ENCODE results near the gene UBE4B.

UBE4B gene

DNA sequence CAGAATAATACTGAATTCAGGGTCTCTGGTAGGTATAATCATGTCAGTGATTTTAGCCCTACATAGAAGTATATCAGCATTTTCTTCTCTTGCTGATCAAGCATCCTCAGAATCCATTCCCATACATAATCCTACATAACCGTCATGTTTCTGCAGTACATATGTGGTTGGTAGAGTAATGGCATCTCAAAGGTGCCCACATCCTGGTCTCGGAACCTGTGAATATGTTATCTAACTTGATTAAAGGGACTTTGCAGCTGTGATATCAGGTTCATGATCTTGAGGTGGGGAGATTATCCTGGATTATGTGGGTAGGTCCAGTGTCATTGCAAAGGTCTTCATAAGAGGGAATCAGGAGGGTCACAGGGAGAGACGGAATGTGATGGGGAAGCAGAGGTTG is 108.2 kb downstream of the UBE4B start:
- TF ChIP-seq, protein P1, sequence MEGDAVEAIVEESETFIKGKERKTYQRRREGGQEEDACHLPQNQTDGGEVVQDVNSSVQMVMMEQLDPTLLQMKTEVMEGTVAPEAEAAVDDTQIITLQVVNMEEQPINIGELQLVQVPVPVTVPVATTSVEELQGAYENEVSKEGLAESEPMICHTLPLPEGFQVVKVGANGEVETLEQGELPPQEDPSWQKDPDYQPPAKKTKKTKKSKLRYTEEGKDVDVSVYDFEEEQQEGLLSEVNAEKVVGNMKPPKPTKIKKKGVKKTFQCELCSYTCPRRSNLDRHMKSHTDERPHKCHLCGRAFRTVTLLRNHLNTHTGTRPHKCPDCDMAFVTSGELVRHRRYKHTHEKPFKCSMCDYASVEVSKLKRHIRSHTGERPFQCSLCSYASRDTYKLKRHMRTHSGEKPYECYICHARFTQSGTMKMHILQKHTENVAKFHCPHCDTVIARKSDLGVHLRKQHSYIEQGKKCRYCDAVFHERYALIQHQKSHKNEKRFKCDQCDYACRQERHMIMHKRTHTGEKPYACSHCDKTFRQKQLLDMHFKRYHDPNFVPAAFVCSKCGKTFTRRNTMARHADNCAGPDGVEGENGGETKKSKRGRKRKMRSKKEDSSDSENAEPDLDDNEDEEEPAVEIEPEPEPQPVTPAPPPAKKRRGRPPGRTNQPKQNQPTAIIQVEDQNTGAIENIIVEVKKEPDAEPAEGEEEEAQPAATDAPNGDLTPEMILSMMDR (IDR thresholded peaks at IDR 0.05; ENCODE audit: extremely low read depth, missing control alignments): no peak
- no peak for DNase-seq (ENCODE audit: low spot score)

DNA sequence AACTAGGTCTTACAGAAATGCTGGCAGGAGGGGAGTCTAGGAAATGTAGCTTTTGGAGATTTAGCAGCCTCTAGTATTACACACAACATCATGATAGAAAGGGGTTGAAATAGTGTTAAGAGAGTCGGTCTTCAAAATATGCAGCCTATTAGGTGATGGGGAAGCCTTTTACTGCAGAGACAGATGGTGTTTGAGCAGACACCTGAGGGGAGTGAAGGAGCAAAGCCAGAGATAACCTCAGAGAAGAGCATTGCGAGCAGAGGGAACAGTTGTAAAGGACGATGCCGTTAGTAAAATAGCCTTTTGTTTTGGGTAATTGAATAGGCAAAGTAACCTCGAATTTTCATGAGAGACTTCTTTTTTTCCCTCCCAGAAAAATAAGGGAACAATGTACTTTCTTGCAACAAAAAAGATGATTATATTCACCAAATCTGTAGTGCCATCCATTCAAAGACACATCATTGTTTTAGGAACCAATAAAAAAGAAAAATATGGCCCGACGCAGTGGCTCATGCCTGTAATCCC is 111.3 kb downstream of the UBE4B start:
- no peak for DNase-seq (ENCODE audit: low spot score)

GRCh38 chr1:10146391-10146790 is 113.6 kb downstream of the UBE4B start:
- TF ChIP-seq, protein P1 (IDR thresholded peaks at IDR 0.05; ENCODE audit: extremely low read depth, missing control alignments): no peak
- DNase-seq (ENCODE audit: low spot score): no peak

More for the DNA sequence above, 111.3 kb downstream of the UBE4B start:
- TF ChIP-seq, protein P1 (IDR thresholded peaks at IDR 0.05; ENCODE audit: extremely low read depth, missing control alignments): no peak

DNA sequence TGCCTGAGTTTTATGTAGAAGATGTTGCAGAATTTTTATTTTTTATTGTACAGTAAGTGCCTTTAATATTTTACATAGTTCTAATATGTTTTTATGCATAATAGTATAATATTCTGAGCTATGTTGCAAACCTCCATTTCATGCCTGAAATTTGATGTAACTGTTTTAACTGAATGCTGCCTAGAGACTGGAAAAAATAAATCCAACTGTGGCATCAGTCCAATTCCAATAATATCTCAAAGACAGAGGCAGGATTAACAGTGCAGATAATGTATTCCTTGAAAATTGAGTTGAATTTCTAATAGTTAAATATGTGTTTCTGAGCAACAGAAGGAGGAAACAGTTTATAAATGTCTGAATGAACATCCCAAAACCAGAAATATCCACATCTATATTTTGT is 116.5 kb downstream of the UBE4B start:
- no peak for DNase-seq (ENCODE audit: low spot score)
- TF ChIP-seq, protein P1 (IDR thresholded peaks at IDR 0.05; ENCODE audit: extremely low read depth, missing control alignments): no peak

DNA sequence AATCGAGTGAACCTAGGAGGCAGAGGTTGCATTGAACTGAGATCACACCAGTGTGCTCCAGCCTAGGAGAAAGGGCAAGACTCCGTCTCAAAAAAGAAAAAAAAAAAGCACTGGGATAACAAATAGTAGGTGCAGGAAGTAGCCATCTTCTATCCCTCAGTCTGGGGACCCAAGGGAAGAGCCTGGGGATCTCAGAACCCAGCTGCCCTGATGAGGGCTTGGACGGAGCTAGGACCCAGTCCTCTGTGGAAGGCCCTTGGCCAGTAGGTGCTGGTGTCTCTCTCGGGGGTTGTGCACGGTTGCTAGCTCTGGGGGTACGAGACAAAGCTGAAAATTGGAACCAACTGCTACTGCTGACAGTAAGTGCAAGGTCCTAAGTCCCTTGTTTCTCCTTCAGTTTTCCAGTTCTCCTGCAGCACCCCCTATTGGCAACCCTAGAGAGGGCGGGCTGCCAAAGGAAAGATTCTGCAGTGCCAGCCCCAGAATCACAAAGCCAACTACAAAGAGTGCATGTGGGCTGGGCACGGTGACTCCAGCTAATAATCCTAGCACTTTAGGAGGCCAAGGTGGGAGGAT is 120.0 kb downstream of the UBE4B start:
- TF ChIP-seq, protein P1 (IDR thresholded peaks at IDR 0.05; ENCODE audit: extremely low read depth, missing control alignments): peak; percentile 36
- DNase-seq (ENCODE audit: low spot score): peak; percentile 38

DNA sequence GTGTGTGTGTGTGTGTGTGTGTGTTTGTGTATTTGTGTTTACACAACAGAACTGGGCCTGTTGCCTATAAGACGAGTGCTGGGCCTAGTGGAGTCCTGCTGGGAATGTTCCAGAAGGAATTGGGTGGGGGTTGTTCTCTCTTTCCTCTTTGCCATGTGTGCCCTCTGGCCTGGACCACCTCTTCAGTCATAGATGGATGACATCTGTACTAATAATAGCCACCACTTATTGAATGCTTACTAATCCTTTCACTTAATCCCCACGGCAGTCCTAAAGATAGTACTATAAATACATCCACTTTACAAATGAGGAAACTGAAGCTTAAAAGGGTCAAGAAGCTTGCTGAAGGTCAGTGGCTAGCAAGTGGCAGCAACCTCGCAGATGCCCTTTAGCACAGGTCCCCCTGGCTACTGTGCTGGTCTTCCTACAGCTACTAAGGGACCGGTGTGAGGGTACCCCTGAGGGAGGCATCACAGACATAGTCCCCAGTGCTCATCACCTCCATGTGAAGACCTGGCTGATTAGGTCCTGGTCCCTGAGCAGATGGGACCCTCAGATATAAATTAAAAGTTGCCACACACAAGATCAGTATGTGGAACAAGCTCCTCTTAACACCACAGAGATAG is 122.4 kb downstream of the UBE4B start:
- DNase-seq (ENCODE audit: low spot score): no peak
- TF ChIP-seq, protein P1 (IDR thresholded peaks at IDR 0.05; ENCODE audit: extremely low read depth, missing control alignments): no peak

DNA sequence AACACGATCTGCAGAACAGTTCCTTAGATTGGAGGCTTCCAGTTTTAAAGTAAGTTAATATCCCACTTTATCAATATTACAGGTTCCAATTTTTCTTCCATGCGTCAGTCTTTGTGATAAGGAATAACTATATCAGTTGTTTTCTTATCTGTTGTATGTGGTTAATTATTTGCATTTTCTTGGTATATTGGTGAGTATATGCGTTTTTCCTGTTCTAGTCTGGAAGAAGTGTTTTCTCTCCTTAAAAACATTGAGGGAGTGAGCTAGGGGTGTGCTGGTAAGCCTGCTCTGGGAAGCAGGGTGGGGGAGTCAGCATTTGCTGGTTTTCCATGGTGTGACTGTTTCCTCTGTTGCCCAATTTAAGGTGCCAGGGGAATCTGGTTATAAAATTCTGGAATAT is 127.4 kb downstream of the UBE4B start:
- TF ChIP-seq, protein P1 (IDR thresholded peaks at IDR 0.05; ENCODE audit: extremely low read depth, missing control alignments): no peak
- no peak for DNase-seq (ENCODE audit: low spot score)

Measured in GM20000 (cell line).